AG08396 (cell line): ENCODE measurements around the gene THTPA.
"Not testable (repeated sequence)": the region's sequence is repeated elsewhere in the genome, so short reads cannot be mapped to it uniquely, and the experiment has no call there.

ENCODE experiments used
- DNase-seq: peaks from one replicate; pipeline ENCODE4 v3.0.0; 2012; ENCODE audit warnings: low spot score, mixed read lengths

THTPA gene

DNA sequence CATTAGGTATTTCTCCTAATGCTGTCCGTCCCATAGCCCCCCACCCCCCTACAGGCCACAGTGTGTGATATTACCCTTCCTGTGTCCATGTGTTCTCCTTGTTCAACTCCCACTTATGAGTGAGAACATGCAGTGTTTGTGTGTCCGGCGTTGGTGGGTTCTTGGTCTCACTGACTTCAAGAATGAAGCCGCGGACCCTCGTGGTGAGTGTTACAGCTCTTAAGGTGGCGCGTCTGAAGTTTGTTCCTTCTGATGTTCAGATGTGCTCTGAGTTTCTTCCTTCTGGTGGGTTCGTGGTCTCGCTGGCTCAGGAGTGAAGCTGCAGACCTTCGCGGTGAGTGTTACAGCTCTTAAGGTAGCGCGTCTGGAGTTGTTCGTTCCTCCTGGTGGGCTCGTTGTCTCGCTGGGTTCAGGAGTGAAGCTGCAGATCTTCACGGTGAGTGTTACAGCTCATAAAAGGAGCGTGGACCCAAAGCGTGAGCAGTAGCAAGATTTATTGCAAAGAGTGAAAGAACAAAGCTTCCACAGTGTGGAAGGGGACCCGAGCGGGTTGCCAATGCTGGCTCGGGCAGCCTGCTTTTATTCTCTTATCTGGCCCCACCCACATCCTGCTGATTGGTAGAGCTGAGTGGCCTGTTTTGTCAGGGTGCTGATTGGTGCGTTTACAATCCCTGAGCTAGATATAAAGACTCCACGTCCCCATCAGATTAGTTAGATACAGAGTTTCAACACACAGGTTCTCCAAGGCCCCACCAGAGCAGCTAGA, 27.9 kb downstream of the THTPA start:
- not testable (repeated sequence) for DNase-seq

DNA sequence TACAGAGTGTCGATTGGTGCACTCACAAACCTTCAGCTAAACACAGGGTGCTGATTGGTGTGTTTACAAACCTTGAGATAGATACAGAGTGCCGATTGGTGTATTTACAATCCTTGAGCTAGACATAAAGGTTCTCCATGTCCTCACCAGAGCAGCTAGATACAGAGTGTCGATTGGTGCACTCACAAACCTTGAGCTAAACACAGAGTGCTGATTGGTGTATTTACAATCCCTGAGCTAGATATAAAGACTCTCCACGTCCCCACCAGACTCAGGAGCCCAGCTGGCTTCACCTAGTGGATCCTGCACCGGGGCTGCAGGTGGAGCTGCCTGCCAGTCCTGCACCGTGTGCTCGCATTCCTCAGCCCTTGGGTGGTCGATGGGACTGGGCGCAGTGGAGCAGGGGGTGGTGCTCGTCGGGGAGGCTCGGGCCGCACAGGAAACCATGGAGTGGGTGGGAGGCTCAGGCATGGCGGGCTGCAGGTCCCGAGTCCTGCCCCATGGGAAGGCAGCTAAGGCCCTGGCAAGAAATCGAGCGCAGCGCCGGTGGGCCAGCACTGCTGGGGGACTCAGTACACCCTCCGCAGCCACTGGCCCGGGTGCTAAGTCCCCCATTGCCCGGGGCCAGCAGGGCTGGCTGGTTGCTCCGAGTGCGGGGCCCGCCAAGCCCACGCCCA, 28.6 kb downstream of the THTPA start:
- not testable (repeated sequence) for DNase-seq

DNA sequence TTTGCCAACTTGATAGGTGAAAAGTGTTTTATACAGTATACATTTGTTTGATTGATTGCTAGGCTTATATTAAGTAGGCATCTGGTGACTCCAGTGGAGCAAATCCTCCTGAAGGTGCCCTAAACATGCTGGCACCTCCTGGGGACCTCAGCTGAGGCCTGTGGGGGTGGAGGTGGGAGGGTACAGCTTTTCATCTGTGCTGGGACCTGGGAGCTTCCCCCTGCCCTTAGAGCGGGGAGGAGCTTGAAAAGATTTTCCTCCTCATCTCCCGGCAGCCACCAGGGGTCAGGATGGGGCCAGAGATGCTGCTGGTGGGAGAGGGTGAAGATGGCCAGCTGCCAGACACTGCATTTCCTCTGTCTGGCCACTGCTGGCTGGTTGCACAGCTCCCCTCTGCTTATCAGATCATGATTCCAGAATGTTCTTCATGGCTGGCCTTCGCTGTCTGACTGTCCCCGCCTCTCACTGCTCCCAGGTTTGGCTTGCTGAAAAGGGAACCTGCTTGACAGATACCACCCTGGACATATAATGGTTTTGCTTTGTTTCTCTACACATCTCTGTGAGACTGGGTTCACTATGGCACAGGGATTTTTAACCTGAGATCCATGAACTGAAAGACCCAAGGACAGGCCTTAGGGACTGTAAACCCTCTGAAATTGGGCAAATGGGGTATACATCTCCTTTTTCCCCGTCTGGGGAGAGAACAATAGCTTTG, 33.0 kb downstream of the THTPA start:
- DNase-seq, result peak; percentile 89

DNA sequence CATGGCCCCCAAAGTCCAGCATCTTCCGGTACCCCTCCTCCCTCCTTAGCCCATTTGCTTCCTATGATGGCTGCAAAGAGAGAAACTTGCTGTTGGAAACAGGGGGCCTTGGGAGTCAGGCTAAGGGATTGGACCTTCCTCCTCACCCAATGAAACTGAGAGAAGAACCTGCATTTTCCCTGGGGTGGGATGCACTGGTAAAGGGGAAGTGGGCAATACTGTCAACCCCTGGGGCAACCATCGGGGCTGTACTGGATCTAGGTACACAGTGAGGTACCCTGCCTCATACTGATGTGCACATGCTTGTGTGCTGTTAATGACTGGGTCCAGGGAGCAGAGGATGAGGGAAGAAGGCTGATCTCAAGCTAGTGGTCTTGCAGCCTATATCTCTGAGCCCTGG, 33.5 kb downstream of the THTPA start:
- DNase-seq, result no peak

DNA sequence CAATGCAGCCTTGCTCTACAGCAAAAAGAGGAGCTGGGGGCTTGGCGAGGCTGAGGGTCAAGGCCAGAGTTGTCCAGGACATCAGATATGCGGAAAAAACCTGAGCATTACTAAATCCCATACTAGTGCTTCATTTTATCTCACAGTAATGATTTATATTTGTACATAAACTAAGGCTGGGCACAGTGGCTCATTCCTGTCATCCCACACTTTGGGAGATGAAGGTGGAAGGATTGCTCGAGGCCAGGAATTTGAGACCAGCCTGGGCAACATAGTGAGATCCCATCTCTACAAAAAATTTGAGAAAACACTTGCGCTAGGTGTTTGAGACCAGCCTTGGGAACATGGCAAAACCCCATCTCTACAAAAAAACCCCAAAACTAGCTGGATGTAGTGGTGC, 34.1 kb downstream of the THTPA start:
- DNase-seq, result no peak

DNA sequence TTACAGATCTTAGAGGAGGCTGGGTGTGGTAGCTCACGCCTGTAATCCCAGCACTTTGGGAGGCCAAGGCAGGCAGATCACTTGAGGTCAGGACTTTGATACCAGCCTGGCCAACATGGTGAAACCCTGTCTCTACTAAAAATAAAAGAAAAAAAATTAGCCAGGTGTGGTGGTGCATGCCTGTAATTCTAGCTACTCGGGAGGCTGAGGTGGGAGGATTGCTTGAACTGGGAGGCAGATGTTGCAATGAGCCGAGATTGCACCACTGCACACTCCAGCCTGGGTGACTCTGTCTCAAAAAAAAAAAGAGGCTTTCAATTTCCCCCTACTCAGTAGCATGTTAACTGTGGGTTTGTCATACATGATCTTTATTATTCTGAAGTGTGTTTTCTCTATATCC, 38.1 kb downstream of the THTPA start:
- DNase-seq, result not testable (repeated sequence)

DNA sequence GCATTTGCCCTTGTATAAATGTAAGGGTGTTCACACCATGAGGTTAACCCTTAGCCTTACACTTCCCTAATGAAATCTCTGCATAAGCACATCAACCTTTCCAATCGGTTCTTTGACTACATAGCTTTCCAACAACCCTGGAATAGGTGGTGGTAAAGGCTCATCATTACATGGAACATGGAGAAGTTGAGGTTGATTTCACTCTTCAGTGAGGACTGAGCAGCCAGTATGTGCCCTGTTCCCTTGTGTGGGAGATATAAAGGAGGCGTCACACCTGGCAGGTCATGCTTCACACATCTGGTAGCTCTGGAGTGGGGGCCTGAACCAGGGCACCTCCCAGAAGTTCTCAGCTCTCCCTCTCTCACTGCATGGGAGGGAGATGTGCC, 44.2 kb downstream of the THTPA start:
- DNase-seq, result no peak

DNA sequence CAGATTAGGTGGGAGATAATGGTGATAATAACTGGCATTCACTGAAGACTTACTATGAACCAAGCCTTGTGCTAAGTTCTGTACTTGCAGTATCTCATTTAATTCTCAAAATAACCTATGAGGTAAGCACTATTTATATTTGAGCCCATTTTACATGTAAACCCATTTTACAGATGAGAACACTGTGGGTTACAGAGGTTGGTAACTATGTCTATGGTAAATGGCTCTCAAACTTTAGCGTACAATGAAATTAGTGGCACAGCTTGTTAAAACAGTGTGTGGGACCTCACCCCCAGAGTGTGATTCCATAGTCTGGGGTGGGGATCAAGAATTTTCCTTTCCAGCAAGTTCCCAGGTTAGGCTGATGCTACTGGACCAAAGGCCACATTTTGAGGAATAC, 44.7 kb downstream of the THTPA start:
- DNase-seq, result no peak

DNA sequence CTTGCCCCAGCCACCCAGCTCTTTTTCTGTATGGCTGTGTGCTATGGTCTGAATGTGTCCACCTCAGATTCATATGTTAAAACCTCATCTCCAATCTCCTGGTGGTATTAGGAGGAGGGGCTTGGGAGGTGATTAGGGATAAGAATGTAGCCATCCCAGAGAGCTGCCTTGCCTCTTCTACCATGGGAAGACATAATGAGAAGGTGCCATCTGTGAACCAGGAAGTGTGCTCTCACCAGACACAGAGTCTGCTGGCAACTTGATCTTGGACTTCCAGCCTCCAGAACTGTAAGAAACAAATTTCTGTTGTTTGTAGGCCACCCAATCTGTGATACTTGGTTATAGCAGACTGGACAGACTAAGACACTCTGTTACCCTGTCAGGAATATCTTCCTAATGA, 45.4 kb downstream of the THTPA start:
- no peak for DNase-seq

DNA sequence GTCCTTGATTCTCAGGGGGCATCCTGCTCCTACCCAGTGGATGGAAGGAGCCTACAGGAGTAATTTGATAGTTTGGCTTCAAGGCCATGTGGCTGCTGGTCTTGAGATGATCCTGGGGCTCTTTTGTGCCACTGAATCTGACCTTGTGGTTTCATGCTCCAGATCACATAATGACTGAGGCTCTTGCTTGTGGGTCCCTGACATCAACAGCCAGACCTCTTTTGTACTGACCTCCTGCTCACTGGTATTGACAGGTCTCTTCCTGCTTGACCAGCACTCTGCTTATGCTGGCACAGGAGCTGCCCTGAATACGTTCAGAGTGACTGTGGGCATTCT, 45.7 kb downstream of the THTPA start:
- no peak for DNase-seq

DNA sequence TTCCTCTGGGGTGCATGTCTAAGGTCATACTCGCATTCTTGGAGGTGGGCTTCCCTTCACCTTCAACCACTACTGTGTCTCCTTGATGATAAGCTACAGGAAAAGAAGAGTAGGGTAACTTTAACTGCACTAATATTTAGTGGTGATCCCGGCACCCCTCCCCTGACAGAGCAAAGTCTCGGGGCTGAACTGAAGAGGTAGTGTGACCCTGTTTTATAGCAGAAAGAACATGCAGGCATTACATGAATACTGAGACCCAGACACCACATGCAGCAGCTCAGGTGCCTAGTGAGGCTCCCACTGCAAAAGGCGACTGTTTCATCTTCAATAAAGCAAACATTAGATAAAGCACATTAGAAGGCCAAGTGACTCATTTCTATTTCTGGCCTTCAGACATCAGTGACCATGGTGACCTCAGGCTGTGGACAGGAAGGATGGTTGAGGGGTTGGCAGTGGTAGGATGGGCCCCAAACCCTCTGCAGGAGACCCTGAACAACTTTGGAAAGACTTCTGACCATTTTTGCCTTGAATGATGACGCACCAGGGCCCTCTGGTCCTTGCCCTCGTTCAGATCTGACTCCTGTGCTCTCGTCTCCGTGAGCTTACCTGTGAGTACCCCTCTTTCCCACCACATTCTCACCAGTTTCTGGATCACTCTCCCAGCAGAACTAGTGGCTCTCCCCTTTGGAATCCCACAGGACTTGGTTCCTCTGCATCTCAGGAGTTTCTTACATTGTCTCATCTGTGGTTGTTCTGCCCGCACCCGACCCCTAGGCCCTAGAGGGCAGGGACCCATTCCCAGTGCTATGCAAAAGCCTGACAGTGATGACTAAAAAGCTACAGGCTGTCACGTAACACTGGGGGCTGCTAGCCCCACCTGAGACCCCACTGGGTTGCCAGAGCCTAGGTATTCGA, 46.4 kb downstream of the THTPA start:
- no peak for DNase-seq

DNA sequence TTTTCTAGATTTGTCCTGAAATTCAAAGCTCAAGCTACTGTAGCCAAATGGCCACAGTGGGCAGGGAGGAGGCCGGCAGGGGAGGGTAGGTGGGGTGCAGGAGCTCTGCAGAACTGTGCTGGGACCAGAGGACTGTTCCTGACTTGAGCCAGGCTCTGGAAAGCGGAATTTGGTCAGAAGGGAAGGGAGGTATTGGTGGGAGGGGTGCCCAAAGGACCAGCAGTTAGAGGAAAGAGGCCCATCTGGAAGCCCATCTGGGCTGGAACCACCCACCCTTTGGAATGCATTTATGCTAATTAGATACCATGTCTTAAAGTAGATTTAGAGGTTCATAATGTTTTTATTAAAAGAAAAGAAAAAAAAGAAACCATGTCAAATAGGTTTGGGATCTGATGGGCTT, 47.0 kb downstream of the THTPA start:
- no peak for DNase-seq

DNA sequence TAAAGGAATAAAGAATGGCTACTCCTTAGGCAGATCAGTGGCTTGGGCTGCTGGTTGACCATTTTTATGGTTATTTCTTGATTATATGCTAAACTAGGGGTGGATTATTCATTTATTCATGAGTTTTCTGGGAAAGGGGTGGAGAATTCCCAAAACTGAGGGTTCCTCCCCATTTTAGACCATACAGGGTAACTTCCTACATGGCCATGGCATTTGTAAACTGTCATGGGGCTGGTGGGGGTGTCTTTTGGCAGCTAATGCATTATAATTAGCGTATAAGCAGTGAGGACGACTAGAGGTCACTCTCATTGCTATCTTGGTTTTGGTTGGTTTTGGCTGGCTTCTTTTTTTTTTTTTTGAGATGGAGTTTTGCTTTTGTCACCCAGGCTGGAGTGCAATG, 48.1 kb downstream of the THTPA start:
- DNase-seq, result no peak

DNA sequence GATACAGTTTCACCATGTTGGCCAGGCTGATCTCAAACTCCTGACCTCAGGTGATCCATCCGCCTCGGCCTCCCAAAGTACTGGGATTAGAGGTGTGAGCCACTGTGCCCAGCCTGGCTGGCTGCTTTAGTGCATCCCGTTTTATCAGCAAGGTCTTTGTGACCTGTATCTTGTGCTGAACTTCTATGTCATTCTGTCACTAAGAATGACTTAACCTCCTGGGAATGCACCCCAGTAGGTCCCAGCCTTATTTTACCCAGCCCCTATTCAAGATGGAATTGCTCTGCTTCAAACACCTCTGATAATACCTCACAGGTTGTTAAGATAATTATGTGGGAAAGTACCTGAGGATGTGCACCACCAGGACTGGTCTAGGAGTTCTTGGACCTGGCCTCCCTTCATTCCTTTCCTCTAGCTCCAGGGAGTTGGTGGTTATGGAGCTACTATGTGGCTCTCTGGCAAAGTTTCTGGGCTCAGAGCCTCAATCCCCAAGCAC, 48.7 kb downstream of the THTPA start:
- DNase-seq, result no peak

DNA sequence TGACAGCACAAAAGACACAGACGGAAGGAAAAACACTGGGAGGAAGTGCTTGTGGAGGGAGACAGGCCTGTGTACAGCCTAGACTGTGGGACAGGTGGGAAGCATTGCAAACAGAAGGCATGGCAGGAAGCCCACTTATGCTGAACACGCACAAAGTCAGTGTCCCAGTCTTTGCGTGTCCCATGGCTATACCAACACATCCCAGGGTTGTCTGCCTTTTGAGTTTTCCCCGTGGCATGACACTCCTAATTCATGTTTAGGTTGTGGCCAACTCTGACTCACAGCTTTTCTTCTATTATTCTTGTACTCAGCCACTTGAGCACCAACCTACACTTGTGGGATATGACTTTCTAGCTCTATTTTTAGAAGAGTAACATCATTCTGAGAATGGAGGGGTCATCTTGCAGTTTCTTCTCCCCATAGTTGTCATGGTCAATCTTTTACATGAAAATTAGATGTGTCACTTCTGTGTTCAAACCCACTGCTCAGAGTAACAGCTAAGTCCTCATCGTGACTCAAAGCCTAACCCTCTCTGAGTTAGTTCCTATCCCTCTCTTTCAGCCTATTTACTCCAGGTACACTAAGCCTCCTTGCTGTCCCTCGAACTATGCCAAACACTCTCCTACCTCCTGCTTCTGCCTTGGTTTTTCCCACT, 50.0 kb downstream of the THTPA start:
- no peak for DNase-seq

DNA sequence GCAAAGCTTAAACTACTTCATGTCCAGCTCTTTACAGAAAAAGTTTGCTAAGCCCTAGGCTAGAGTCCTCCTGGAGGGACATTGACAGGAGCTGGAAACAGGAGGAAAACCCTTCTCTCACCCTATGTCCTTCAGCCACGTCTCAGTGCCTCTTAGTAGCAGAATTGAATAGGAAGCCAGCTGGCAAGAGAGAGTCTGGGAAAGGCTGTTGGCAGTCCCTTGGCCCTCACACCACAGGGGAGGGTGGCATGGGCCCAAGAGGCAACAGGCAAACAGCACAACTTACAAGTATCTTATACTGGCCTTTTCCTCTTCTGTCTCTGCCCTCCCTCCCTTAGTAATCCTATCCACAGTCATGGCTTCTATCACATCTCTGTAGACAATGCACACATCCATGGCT, 52.4 kb downstream of the THTPA start:
- DNase-seq, result no peak

DNA sequence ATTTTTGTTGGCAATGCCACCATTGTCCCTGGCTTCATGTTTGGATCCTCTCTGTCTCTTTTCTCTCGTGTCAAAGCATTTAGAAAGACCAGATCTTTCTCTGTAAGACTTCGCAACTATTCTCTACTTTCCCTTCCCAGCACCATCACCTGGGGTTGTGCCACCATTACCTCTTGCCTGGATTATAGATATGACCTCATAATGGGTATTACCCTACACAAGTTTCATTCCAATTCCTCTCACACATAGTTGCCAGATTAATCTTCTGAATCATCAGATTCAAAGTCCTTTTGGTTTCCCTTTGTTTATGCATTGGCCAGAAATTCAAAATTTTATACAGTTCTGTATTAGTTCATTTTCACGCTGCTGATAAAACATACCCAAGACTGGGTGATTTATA, 52.9 kb downstream of the THTPA start:
- DNase-seq, result no peak

DNA sequence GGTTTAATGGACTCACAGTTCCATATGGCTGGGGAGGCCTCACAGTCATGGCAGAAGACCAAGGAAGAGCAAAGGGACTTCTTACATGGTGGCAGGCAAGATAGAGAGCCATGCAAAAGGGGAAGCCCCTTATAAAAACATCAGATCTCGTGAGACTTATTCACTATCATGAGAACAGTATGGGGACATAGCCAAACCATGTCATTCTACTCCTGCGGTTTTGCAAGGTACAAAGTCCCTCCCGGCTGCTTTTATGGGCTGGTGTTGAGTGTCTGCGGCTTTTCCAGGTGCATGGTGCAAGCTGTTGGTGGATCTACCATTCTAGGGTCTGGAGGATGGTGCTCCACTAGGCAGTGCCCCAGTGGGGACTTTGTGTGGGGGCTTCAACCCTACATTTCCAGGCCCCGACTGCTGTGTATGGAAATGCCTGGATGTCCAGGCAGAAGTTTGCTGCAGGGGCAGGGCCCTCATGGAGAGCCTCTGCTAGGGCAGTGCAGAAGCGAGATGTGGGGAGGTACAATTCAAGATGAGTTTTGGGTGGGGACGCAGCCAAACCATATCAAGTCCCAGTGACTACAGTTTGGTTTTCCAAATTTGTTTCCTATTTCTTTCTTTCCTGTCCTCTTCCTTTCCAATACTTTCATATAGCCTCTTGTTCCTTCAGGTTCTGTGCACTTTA, 53.5 kb downstream of the THTPA start:
- DNase-seq, result not testable (repeated sequence)
